Osteocyte (in vitro differentiated cells): Measurements from ENCODE around the gene KDM6A. TPM values are rescaled to one million over a fixed set of nuclear protein-coding genes. Genes with fewer than 3 reads are reported as not detected.
A peak's percentile ranks its signal among the peaks of the same experiment; 100 is the strongest.

Source experiments
- DNase-seq: peaks from one replicate; pipeline ENCODE4 v3.0.0; 2021; ENCODE audit warnings: mixed read lengths; ENCODE audit not compliant: unreplicated experiment; ENCODE audit errors: extremely low spot score
- H3K27ac Mint-ChIP-seq: one replicate; pipeline ENCODE4 v1.8.0; 2021; ENCODE audit warnings: mild to moderate bottlenecking, mixed read lengths; ENCODE audit not compliant: unreplicated experiment
- H3K27me3 Mint-ChIP-seq: one replicate; pipeline ENCODE4 v1.8.0; 2021; ENCODE audit warnings: mixed read lengths; ENCODE audit not compliant: unreplicated experiment
- H3K36me3 Mint-ChIP-seq: one replicate; pipeline ENCODE4 v1.8.0; 2021; ENCODE audit warnings: mixed read lengths; ENCODE audit not compliant: unreplicated experiment
- H3K4me1 Mint-ChIP-seq: one replicate; pipeline ENCODE4 v1.8.0; 2021; ENCODE audit warnings: mixed read lengths; ENCODE audit not compliant: unreplicated experiment
- H3K4me3 Mint-ChIP-seq: one replicate; pipeline ENCODE4 v1.8.0; 2021; ENCODE audit warnings: mild to moderate bottlenecking, moderate library complexity, mixed read lengths; ENCODE audit not compliant: unreplicated experiment
- H3K9me3 Mint-ChIP-seq: one replicate; pipeline ENCODE4 v1.8.0; 2021; ENCODE audit warnings: mixed read lengths; ENCODE audit not compliant: unreplicated experiment
- total RNA-seq: library from RNA; stranded (reverse); gene quantifications from 2 replicates; pipeline ENCODE4 v1.2.1, GENCODE V29; 2021
- TF ChIP-seq, protein P1 (sequence below): fragments of 200-600 bp; sonication (generic); IDR thresholded peaks from 2 replicates; pipeline ENCODE4 v1.5.0; 2021; ENCODE audit warnings: antibody characterized with exemption, mild to moderate bottlenecking, moderate library complexity

KDM6A gene
- total RNA-seq, 1 donor from 2014 or later, result 17.6 TPM

DNA sequence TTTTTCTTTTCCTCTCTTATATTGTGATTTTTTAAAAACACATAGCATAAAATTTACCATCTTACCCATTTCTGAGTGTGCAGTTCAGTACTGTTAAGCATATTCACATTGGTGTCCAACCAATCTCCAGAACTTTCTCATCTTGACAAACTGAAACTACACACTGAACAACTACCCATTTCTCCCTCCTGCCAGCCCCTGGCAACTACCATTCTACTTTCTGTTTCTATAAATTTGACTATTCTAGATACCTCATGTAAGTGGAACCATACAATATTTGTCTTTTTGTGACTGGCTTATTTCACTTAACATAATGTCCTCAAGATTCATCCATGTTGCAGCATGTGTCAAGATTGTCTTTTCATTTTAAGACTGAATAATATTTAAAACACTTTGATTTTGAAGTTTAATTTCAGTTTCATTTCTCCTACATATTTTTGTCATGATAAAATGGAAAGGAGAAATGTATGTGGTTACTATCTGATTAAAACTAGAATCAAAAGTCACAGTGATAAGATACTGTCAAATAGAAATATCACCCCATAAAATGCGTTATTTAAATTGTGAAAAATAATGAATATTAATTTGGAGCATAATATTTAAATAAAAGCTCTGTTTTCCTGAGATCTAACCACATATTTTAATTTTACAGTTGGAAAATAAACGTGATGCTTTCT is 204.9 kb downstream of the KDM6A start:
- Mint-ChIP-seq H3K9me3 (peaks cover 3% of the 10 kb centered on the region), H3K4me1 (peaks cover 4% of the 10 kb centered on the region), H3K4me3 (no peak overlapping the region), H3K27me3 (no peaks in the 10 kb centered on the region), H3K36me3 (peaks cover 10% of the 10 kb centered on the region), H3K27ac (peak overlapping the region; percentile 24)
- DNase-seq, result no peak
- TF ChIP-seq, protein P1, sequence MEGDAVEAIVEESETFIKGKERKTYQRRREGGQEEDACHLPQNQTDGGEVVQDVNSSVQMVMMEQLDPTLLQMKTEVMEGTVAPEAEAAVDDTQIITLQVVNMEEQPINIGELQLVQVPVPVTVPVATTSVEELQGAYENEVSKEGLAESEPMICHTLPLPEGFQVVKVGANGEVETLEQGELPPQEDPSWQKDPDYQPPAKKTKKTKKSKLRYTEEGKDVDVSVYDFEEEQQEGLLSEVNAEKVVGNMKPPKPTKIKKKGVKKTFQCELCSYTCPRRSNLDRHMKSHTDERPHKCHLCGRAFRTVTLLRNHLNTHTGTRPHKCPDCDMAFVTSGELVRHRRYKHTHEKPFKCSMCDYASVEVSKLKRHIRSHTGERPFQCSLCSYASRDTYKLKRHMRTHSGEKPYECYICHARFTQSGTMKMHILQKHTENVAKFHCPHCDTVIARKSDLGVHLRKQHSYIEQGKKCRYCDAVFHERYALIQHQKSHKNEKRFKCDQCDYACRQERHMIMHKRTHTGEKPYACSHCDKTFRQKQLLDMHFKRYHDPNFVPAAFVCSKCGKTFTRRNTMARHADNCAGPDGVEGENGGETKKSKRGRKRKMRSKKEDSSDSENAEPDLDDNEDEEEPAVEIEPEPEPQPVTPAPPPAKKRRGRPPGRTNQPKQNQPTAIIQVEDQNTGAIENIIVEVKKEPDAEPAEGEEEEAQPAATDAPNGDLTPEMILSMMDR, result no peak

DNA sequence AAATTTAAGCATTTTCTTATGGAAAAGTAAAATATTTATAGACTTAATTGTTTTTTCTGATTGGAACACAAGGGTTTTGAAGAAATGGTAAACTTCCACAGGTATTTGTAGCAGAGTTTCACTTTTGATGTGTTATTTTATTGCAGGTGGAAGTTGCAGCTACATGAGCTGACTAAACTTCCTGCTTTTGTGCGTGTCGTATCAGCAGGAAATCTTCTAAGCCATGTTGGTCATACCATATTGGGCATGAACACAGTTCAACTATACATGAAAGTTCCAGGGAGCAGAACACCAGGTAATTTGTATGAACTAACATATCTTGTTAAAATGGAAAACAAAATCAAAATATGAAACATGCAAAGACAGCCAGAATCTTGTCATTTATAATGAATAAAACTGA is 210.3 kb downstream of the KDM6A start:
- H3K4me1 Mint-ChIP-seq, result no peaks in the 10 kb centered on the region
- H3K9me3 Mint-ChIP-seq, result peaks cover 3% of the 10 kb centered on the region
- H3K4me3 Mint-ChIP-seq, result no peak overlapping the region
- TF ChIP-seq, protein P1, result no peak
- no peak for DNase-seq
- no peaks in the 10 kb centered on the region for H3K27me3 Mint-ChIP-seq
- peaks cover 13% of the 10 kb centered on the region for H3K36me3 Mint-ChIP-seq
- H3K27ac Mint-ChIP-seq, result no peak overlapping the region

DNA sequence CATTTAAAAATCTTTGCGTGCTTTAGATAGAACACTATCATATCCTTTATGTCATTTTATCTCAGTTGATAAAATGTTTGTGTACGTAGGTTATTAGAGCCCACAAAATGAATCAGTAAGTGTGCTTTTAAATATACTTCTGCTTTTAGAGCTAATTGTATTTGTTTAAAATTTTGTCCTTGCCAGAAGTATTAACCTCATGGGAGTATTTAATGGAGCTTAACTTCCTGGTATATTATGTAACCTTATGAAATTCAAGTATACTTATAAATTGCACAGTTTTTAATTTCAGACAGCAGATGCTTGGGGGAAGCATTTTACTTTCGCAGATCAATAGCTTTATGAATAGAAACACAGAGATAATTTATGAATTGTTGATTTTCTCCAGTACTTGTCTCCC is 237.5 kb downstream of the KDM6A start:
- Mint-ChIP-seq H3K4me1 (no peaks in the 10 kb centered on the region), H3K27me3 (no peaks in the 10 kb centered on the region), H3K9me3 (peaks cover 12% of the 10 kb centered on the region), H3K27ac (no peak overlapping the region), H3K4me3 (no peak overlapping the region), H3K36me3 (peaks cover 6% of the 10 kb centered on the region)
- TF ChIP-seq, protein P1, result no peak
- DNase-seq, result no peak

DNA sequence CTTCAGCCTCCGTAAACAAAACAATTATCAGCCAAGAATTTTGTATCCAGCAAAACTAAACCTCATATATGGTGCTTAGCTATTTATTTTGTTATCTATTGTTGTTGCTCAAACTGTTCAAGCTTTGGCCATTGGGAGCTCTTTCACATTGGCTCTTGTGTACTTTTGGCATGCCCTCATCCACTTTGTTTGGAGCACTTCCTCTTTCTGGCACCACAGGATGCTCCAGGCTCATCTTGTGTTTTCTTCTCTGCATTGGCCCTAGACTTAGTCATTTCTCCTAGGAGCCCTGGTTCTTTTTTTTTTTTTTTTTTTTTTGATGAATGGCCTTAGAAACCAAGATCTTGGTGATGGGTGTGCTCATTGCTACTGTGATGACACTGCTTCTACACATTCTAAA is 253.2 kb downstream of the KDM6A start:
- H3K9me3 Mint-ChIP-seq, result peaks cover 38% of the 10 kb centered on the region
- H3K27ac Mint-ChIP-seq, result no peak overlapping the region

DNA sequence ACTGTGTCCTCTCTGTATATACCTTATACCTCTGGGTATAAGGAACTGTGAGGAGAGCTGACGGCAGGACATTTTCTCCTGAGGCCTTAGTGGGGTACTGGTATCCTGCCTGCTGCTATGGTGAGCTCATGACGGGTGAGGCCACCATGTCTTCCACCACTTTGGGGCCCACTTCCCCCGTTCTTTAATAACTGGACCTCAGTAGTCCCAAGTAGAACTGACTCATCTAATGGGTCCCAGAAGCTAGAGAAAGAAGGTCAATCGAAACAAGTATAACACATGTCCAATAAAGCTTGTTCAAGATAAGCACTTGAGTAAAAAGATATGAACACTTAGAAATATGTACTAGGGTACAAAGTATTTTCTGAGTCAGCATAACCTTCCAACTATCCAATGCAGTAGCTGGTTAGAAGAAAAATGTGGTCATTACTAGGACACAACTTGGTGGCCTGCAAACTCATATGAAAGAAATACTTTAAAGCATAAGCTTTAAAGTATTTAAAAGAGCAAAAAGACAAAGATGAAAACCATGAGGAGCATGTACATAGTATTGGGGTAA is 256.0 kb downstream of the KDM6A start:
- peaks cover 39% of the 10 kb centered on the region for H3K9me3 Mint-ChIP-seq
- H3K36me3 Mint-ChIP-seq, result no peaks in the 10 kb centered on the region
- H3K27ac Mint-ChIP-seq, result no peak overlapping the region
- TF ChIP-seq, protein P1, result no peak
- H3K4me1 Mint-ChIP-seq, result no peaks in the 10 kb centered on the region
- H3K27me3 Mint-ChIP-seq, result no peaks in the 10 kb centered on the region
- H3K4me3 Mint-ChIP-seq, result no peak overlapping the region
- DNase-seq, result no peak

More for the DNA sequence above, 253.2 kb downstream of the KDM6A start:
- TF ChIP-seq, protein P1, result no peak
- no peaks in the 10 kb centered on the region for H3K36me3 Mint-ChIP-seq
- H3K27me3 Mint-ChIP-seq, result peaks cover 5% of the 10 kb centered on the region
- no peaks in the 10 kb centered on the region for H3K4me1 Mint-ChIP-seq
- no peak for DNase-seq
- no peak overlapping the region for H3K4me3 Mint-ChIP-seq
